Measurements from ENCODE around the gene PGP.

Gene PGP

GRCh38 chr16:2166263-2167067 is 48.2 kb downstream of the PGP start:
- ChIA-PET CTCF (no interaction called here), POLR2A (interaction anchor here (3.4 kb wide), 1 partner anchor 11 kb away, joined by 14 read pairs; the partner anchor contains the start of gene TRAF7)
- no peak for DNase-seq (ENCODE audit: extremely low spot score)
- TF ChIP-seq LEF1 (IDR thresholded peaks at IDR 0.05; ENCODE audit: borderline replicate concordance): no peak
- TF ChIP-seq NFRKB (IDR thresholded peaks at IDR 0.05): no peak
- TF ChIP-seq TARDBP (IDR thresholded peaks at IDR 0.05): no peak
- TF ChIP-seq HDGF (IDR thresholded peaks at IDR 0.05; ENCODE audit: borderline replicate concordance): no peak
- no peak for TF ChIP-seq PKNOX1 (IDR thresholded peaks at IDR 0.05)
- TF ChIP-seq L3MBTL2 (conservative IDR thresholded peaks at IDR 0.05): no peak
- no peak for TF ChIP-seq ELF4 (IDR thresholded peaks at IDR 0.05)
- no peak for TF ChIP-seq ZNF384 (IDR thresholded peaks at IDR 0.05)
- no peak for TF ChIP-seq FOXM1 (IDR thresholded peaks at IDR 0.05; ENCODE audit: borderline replicate concordance)

GRCh38 chr16:2165861-2166260 is 48.8 kb downstream of the PGP start:
- ChIA-PET POLR2A (interaction anchor here (3.4 kb wide), 1 partner anchor 10 kb away, joined by 14 read pairs; the partner anchor contains the start of gene TRAF7), CTCF (no interaction called here)
- no peak for DNase-seq (ENCODE audit: extremely low spot score)
- TF ChIP-seq FOXK2 (IDR thresholded peaks at IDR 0.05) (no peak), PKNOX1 (IDR thresholded peaks at IDR 0.05) (no peak), FOXA1 (IDR thresholded peaks at IDR 0.05) (no peak), CTBP1 (IDR thresholded peaks at IDR 0.05; ENCODE audit: borderline replicate concordance) (no peak), SUZ12 (IDR thresholded peaks at IDR 0.05) (no peak), TARDBP (IDR thresholded peaks at IDR 0.05) (no peak), ELF4 (IDR thresholded peaks at IDR 0.05) (no peak), ARNT (IDR thresholded peaks at IDR 0.05) (no peak), ZNF384 (IDR thresholded peaks at IDR 0.05) (no peak)

GRCh38 chr16:2163211-2163881 is 51.3 kb downstream of the PGP start:
- DNase-seq (ENCODE audit: extremely low spot score): no peak
- POLR2A ChIA-PET: interaction anchor here (1.1 to 1.3 kb wide), 2 partner anchors 8 to 14 kb away, joined by 3 to 5 read pairs; partner anchors contain the start of gene TRAF7

GRCh38 chr16:2162676-2163118 is 51.9 kb downstream of the PGP start:
- ChIA-PET POLR2A (interaction anchor here (0.6 to 1.3 kb wide), 3 partner anchors 10 to 23 kb away, joined by 3 to 4 read pairs (median 3); no protein-coding TSS in a partner anchor), CTCF (no interaction called here)
- TF ChIP-seq L3MBTL2 (conservative IDR thresholded peaks at IDR 0.05): no peak
- no peak for TF ChIP-seq ZNF384 (IDR thresholded peaks at IDR 0.05)
- no peak for TF ChIP-seq LEF1 (IDR thresholded peaks at IDR 0.05; ENCODE audit: borderline replicate concordance)
- no peak for TF ChIP-seq BHLHE40 (IDR thresholded peaks at IDR 0.05; ENCODE audit: borderline replicate concordance)
- no peak for TF ChIP-seq PKNOX1 (IDR thresholded peaks at IDR 0.05)
- no peak for TF ChIP-seq ARNT (IDR thresholded peaks at IDR 0.05)
- TF ChIP-seq FOXA1 (IDR thresholded peaks at IDR 0.05): no peak
- TF ChIP-seq FOXK2 (IDR thresholded peaks at IDR 0.05): no peak
- TF ChIP-seq NFRKB (IDR thresholded peaks at IDR 0.05): no peak
- no peak for TF ChIP-seq FOXM1 (IDR thresholded peaks at IDR 0.05; ENCODE audit: borderline replicate concordance)
- DNase-seq (ENCODE audit: extremely low spot score): no peak

More at GRCh38 chr16:2163211-2163881, 51.3 kb downstream of the PGP start:
- CTCF ChIA-PET: no interaction called here
- no peak for TF ChIP-seq PKNOX1 (IDR thresholded peaks at IDR 0.05)
- no peak for TF ChIP-seq ZNF384 (IDR thresholded peaks at IDR 0.05)
- no peak for TF ChIP-seq HDGF (IDR thresholded peaks at IDR 0.05; ENCODE audit: borderline replicate concordance)

GRCh38 chr16:2161911-2162310 is 52.7 kb downstream of the PGP start:
- POLR2A ChIA-PET: interaction anchor here (0.6 to 1.3 kb wide), 3 partner anchors 9 to 24 kb away, joined by 3 to 4 read pairs (median 3); no protein-coding TSS in a partner anchor
- DNase-seq (ENCODE audit: extremely low spot score): no peak
- CTCF ChIA-PET: no interaction called here
- TF ChIP-seq CTBP1 (IDR thresholded peaks at IDR 0.05; ENCODE audit: borderline replicate concordance) (no peak), BHLHE40 (IDR thresholded peaks at IDR 0.05; ENCODE audit: borderline replicate concordance) (no peak), FOXK2 (IDR thresholded peaks at IDR 0.05) (no peak)

Measured in HEK293T (cell line).